CD4-positive, alpha-beta memory T cell (primary cell): ENCODE results near the gene FCRLA. TPM values are rescaled to one million over a fixed set of nuclear protein-coding genes. Genes with fewer than 3 reads are reported as not detected.
A peak's percentile ranks its signal among the peaks of the same experiment; 100 is the strongest.

Experiments
- CTCF ChIA-PET: fragments of 350-600 bp; sonication (Branson Sonifier 250); formaldehyde crosslinking; loops from one replicate; lab custom pipeline; 2021; ENCODE audit warnings: inconsistent platforms; ENCODE audit not compliant: partially characterized antibody; lab: Charles Lee
- POLR2A ChIA-PET: fragments of 350-600 bp; sonication (Branson Sonifier 250); formaldehyde crosslinking; loops from one replicate; lab custom pipeline; 2021; ENCODE audit not compliant: partially characterized antibody; lab: Charles Lee
- DNase-seq, 5 donors: peaks; one replicate each; pipeline versions ENCODE4 v3.0.0 to v3.0.0-alpha.2; 2020 to 2022; ENCODE audit warnings: mixed read lengths in 1 of 5
- H3K27ac ChIP-seq: one replicate; pipeline ENCODE4 v1.7.0; 2013; ENCODE audit warnings: low read depth, low read length
- H3K27me3 ChIP-seq: 2 replicates; pipeline ENCODE4 v1.7.0; 2013; ENCODE audit warnings: mild to moderate bottlenecking, low read length, moderate library complexity; ENCODE audit not compliant: insufficient read depth
- H3K36me3 ChIP-seq: 2 replicates; pipeline ENCODE4 v1.7.0; 2013; ENCODE audit warnings: mild to moderate bottlenecking, low read length, moderate library complexity; ENCODE audit not compliant: insufficient read depth
- H3K4me1 ChIP-seq: 2 replicates; pipeline ENCODE4 v1.7.0; 2013; ENCODE audit warnings: mild to moderate bottlenecking, low read length, moderate library complexity; ENCODE audit not compliant: insufficient read depth
- H3K4me3 ChIP-seq, 2 donors: one replicate each; pipeline ENCODE4 v1.7.0; 2013; ENCODE audit warnings: low read length in 2 of 2, mild to moderate bottlenecking in 1 of 2
- H3K9me3 ChIP-seq, 2 donors: one replicate each; pipeline ENCODE4 v1.7.0; 2013; ENCODE audit warnings: low read length in 2 of 2, control low read depth in 1 of 2; ENCODE audit not compliant: control insufficient read depth in 1 of 2
- H3K27ac Mint-ChIP-seq, 7 donors: one replicate each; pipeline ENCODE4 v1.8.0; 2020 to 2021; ENCODE audit warnings: mixed read lengths in 7 of 7, mild to moderate bottlenecking in 6 of 7, inconsistent platforms in 3 of 7, moderate library complexity in 3 of 7
- H3K27me3 Mint-ChIP-seq, 2 donors: one replicate each; pipeline ENCODE4 v1.8.0; 2020 to 2021; ENCODE audit warnings: mixed read lengths in 2 of 2
- H3K36me3 Mint-ChIP-seq, 2 donors: one replicate each; pipeline ENCODE4 v1.8.0; 2020 to 2021; ENCODE audit warnings: mixed read lengths in 2 of 2, inconsistent platforms in 1 of 2, mild to moderate bottlenecking in 1 of 2
- H3K4me1 Mint-ChIP-seq, 4 donors: one replicate each; pipeline ENCODE4 v1.8.0; 2020 to 2021; ENCODE audit warnings: mixed read lengths in 4 of 4, mild to moderate bottlenecking in 1 of 4
- H3K4me3 Mint-ChIP-seq, 8 donors: one replicate each; pipeline ENCODE4 v1.8.0; 2020 to 2021; ENCODE audit warnings: mixed read lengths in 8 of 8, mild to moderate bottlenecking in 7 of 8, moderate library complexity in 6 of 8, inconsistent platforms in 3 of 8
- H3K9me3 Mint-ChIP-seq, 8 donors: one replicate each; pipeline ENCODE4 v1.8.0; 2020 to 2021; ENCODE audit warnings: mixed read lengths in 8 of 8, mild to moderate bottlenecking in 5 of 8, inconsistent platforms in 3 of 8, moderate library complexity in 1 of 8
- intact Hi-C: fragments of 100-400 bp; cut with micrococcal nuclease; formaldehyde crosslinking; loops from one replicate; pipeline ENCODE4 v1.15.1; 2023
- polyA plus RNA-seq, 2 donors: library from polyadenylated mRNA; unstranded; fragments of 300-500 nt; fragmentation: Illumina TruSeq; gene quantifications; one replicate each; pipeline ENCODE4 v1.2.3, GENCODE V29; 2021
- total RNA-seq, 2 experiments: library from RNA; stranded (reverse); gene quantifications; one replicate each; pipeline ENCODE4 v1.2.3, GENCODE V29; 2021

Gene FCRLA
- total and polyA plus RNA-seq, 4 experiments from 2014 or later, result 0.23 to 2.7 TPM; not detected in 2

DNA sequence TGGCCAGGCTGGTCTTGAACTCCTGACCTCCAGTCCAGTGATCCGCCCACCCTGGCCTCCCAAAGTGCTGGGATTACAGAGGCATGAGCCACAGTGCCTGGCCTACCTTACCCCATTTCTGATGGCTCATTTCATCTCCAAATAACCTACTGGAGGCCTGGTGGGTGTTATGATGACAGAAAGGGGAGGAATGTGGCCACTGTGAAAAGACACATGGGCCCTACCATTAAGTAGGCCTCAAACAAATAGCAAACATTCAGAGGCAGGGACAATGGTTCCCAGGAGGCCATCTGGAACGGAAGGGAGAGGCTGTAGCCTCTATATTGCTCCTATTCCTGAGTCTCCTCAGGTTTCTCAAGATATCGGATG is 932 bp upstream of the FCRLA start:
- H3K27me3 ChIP-seq, result no peaks in the 10 kb centered on the region
- H3K9me3 Mint-ChIP-seq, result no peaks in the 10 kb centered on the region
- no peaks in the 10 kb centered on the region for H3K4me1 ChIP-seq
- ChIA-PET POLR2A (no interaction called here), CTCF (interaction anchor here (1.5 kb wide), 1 partner anchor 18 kb away, joined by 4 read pairs; no protein-coding TSS in a partner anchor)
- H3K36me3 Mint-ChIP-seq, result no peaks in the 10 kb centered on the region
- intact Hi-C loops, result no loop called here
- H3K27ac ChIP-seq, result no peak overlapping the region
- H3K4me1 Mint-ChIP-seq, result no peaks in the 10 kb centered on the region
- no peak overlapping the region for H3K4me3 Mint-ChIP-seq
- no peak overlapping the region for H3K27ac Mint-ChIP-seq
- H3K9me3 ChIP-seq, result no peaks in the 10 kb centered on the region
- H3K4me3 ChIP-seq, result no peak overlapping the region
- no peak for DNase-seq
- H3K27me3 Mint-ChIP-seq, result peaks cover 0 to 11% of the 10 kb centered on the region in 2 donors
- H3K36me3 ChIP-seq, result no peaks in the 10 kb centered on the region

- H3K27me3 ChIP-seq, result no peaks in the 10 kb centered on the region
- Mint-ChIP-seq H3K4me3 (no peak overlapping the region), H3K36me3 (no peaks in the 10 kb centered on the region), H3K27ac (no peak overlapping the region), H3K9me3 (no peaks in the 10 kb centered on the region), H3K27me3 (peaks cover 0 to 8% of the 10 kb centered on the region in 2 donors), H3K4me1 (no peaks in the 10 kb centered on the region)
- CTCF ChIA-PET, result interaction anchor here (0.7 to 1.5 kb wide), 3 partner anchors 19 to 59 kb away, joined by 3 to 4 read pairs (median 3); no protein-coding TSS in a partner anchor
- H3K4me3 ChIP-seq, result no peak overlapping the region
- H3K27ac ChIP-seq, result no peak overlapping the region
- H3K36me3 ChIP-seq, result no peaks in the 10 kb centered on the region
- intact Hi-C loops, result no loop called here
- H3K9me3 ChIP-seq, result no peaks in the 10 kb centered on the region
- no peak for DNase-seq
- no peaks in the 10 kb centered on the region for H3K4me1 ChIP-seq
- POLR2A ChIA-PET, result no interaction called here
Measured at GRCh38 chr1:161707503-161707902, 474 bp downstream of the FCRLA start.

GRCh38 chr1:161709373-161709772 is 2.3 kb downstream of the FCRLA start:
- H3K4me3 ChIP-seq, result no peak overlapping the region
- H3K36me3 ChIP-seq, result no peaks in the 10 kb centered on the region
- no peaks in the 10 kb centered on the region for H3K4me1 ChIP-seq
- H3K36me3 Mint-ChIP-seq, result no peaks in the 10 kb centered on the region
- peaks cover 0 to 5% of the 10 kb centered on the region in 2 donors for H3K27me3 Mint-ChIP-seq
- no peak overlapping the region for H3K27ac Mint-ChIP-seq
- intact Hi-C loops, result no loop called here
- no peak for DNase-seq
- no peaks in the 10 kb centered on the region for H3K4me1 Mint-ChIP-seq
- H3K9me3 ChIP-seq, result no peaks in the 10 kb centered on the region
- no peaks in the 10 kb centered on the region for H3K27me3 ChIP-seq
- ChIA-PET CTCF (no interaction called here), POLR2A (no interaction called here)
- H3K4me3 Mint-ChIP-seq, result no peak overlapping the region
- H3K27ac ChIP-seq, result no peak overlapping the region
- H3K9me3 Mint-ChIP-seq, result no peaks in the 10 kb centered on the region

DNA sequence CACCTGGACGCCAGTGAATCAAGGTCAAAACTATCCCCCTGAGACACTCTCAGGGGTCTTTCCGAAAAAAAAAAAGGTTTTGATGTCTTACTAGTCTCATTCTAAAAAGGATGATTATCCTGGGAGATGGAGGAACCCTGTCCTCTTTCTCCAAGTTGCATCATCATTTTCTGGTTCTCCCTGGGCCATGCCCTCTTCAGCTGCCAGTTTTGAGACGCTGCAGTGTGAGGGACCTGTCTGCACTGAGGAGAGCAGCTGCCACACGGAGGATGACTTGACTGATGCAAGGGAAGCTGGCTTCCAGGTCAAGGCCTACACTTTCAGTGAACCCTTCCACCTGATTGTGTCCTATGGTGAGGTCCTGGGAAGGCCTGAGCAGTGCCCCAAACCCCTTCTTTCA is 3.5 kb downstream of the FCRLA start:
- no peak overlapping the region for H3K4me3 Mint-ChIP-seq
- Histone ChIP-seq H3K36me3 (no peaks in the 10 kb centered on the region), H3K4me3 (no peak overlapping the region), H3K4me1 (no peaks in the 10 kb centered on the region), H3K9me3 (no peaks in the 10 kb centered on the region), H3K27ac (no peak overlapping the region), H3K27me3 (no peaks in the 10 kb centered on the region)
- H3K27me3 Mint-ChIP-seq, result peaks cover 0 to 7% of the 10 kb centered on the region in 2 donors
- POLR2A ChIA-PET, result no interaction called here
- H3K4me1 Mint-ChIP-seq, result no peaks in the 10 kb centered on the region
- intact Hi-C loops, result no loop called here
- no peak for DNase-seq
- CTCF ChIA-PET, result no interaction called here
- H3K27ac Mint-ChIP-seq, result no peak overlapping the region
- H3K36me3 Mint-ChIP-seq, result no peaks in the 10 kb centered on the region
- no peaks in the 10 kb centered on the region for H3K9me3 Mint-ChIP-seq

DNA sequence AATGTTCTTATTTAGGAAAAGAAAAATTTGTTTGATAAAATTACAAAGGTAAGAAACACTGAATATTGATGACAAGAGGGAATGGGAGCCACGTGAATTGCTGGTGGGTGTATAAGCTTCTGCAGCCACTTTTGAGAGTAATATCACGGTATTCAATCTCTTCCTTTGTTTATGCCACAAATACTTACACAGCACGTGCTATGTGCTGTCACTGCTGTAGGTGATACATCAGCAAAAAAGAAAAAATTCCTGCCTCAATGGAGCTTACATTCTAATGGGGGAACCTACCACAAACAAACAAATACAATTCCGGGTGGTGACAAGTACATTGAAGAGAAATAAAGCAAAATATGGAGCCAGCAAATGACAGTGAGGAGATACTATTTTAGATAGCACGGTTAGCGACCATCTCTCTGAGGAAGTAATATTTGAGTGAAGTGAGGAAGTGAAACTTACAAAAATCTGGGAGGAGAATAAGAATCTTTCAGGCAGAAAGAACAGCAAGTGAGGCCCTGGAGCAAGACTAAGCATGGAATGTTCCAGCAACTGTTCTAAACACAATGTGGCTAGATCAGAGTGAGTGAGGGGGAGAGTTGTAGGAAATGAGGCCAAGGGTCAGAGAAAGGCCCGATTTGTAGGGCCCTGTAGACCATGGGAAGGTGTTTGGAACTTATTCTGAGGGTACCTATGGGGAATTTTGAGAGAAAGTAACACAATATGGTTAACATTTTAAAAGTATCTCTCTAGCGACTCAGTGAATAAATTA is 11.7 kb downstream of the FCRLA start:
- H3K9me3 Mint-ChIP-seq, result no peaks in the 10 kb centered on the region
- Histone ChIP-seq H3K9me3 (no peaks in the 10 kb centered on the region), H3K4me3 (no peak overlapping the region), H3K36me3 (no peaks in the 10 kb centered on the region), H3K27ac (no peak overlapping the region), H3K27me3 (no peaks in the 10 kb centered on the region), H3K4me1 (peaks cover 4% of the 10 kb centered on the region)
- H3K4me1 Mint-ChIP-seq, result peaks cover 0 to 7% (median 5%) of the 10 kb centered on the region in 4 donors
- H3K27me3 Mint-ChIP-seq, result peaks cover 0 to 8% of the 10 kb centered on the region in 2 donors
- DNase-seq, result no peak
- H3K36me3 Mint-ChIP-seq, result no peaks in the 10 kb centered on the region
- H3K4me3 Mint-ChIP-seq, result no peak overlapping the region
- CTCF ChIA-PET, result no interaction called here
- H3K27ac Mint-ChIP-seq, result peak overlapping the region in 1 of 7 donors; percentile 5
- POLR2A ChIA-PET, result interaction anchor here (0.7 kb wide), 1 partner anchor 8 kb away, joined by 3 read pairs; no protein-coding TSS in a partner anchor
- intact Hi-C loops, result no loop called here

- intact Hi-C loops, result no loop called here
- DNase-seq, result no peak
- H3K4me3 Mint-ChIP-seq, result no peak overlapping the region
- no peaks in the 10 kb centered on the region for H3K36me3 Mint-ChIP-seq
- Histone ChIP-seq H3K27ac (no peak overlapping the region), H3K4me3 (no peak overlapping the region), H3K36me3 (no peaks in the 10 kb centered on the region), H3K9me3 (no peaks in the 10 kb centered on the region), H3K4me1 (peaks cover 4% of the 10 kb centered on the region), H3K27me3 (no peaks in the 10 kb centered on the region)
- POLR2A ChIA-PET, result no interaction called here
- no peaks in the 10 kb centered on the region for H3K9me3 Mint-ChIP-seq
- no peak overlapping the region for H3K27ac Mint-ChIP-seq
- peaks cover 0 to 7% (median 5%) of the 10 kb centered on the region in 4 donors for H3K4me1 Mint-ChIP-seq
- CTCF ChIA-PET, result no interaction called here
- H3K27me3 Mint-ChIP-seq, result peaks cover 0 to 8% of the 10 kb centered on the region in 2 donors
Measured at GRCh38 chr1:161719325-161719611, 12.2 kb downstream of the FCRLA start.

- intact Hi-C loops, result no loop called here
- no peaks in the 10 kb centered on the region for H3K36me3 Mint-ChIP-seq
- Histone ChIP-seq H3K9me3 (no peaks in the 10 kb centered on the region), H3K27ac (no peak overlapping the region), H3K4me1 (peaks cover 4% of the 10 kb centered on the region), H3K36me3 (no peaks in the 10 kb centered on the region), H3K27me3 (no peaks in the 10 kb centered on the region), H3K4me3 (no peak overlapping the region)
- H3K4me3 Mint-ChIP-seq, result no peak overlapping the region
- no peak overlapping the region for H3K27ac Mint-ChIP-seq
- ChIA-PET CTCF (no interaction called here), POLR2A (no interaction called here)
- peaks cover 0 to 13% (median 10%) of the 10 kb centered on the region in 4 donors for H3K4me1 Mint-ChIP-seq
- peaks cover 0 to 8% of the 10 kb centered on the region in 2 donors for H3K27me3 Mint-ChIP-seq
- DNase-seq, result no peak
- no peaks in the 10 kb centered on the region for H3K9me3 Mint-ChIP-seq
Measured at GRCh38 chr1:161720422-161720821, 13.4 kb downstream of the FCRLA start.
